Fibroblast of gingiva (primary cell): ENCODE measurements around the gene ESF1.

Source experiments
- DNase-seq: peaks from one replicate; pipeline ENCODE4 v3.0.0-alpha.2; 2011; ENCODE audit warnings: low read depth

Gene ESF1

GRCh38 chr20:13678944-13679343 is 105.8 kb downstream of the ESF1 start:
- no peak for DNase-seq

GRCh38 chr20:13677241-13677640 is 107.5 kb downstream of the ESF1 start:
- no peak for DNase-seq

DNA sequence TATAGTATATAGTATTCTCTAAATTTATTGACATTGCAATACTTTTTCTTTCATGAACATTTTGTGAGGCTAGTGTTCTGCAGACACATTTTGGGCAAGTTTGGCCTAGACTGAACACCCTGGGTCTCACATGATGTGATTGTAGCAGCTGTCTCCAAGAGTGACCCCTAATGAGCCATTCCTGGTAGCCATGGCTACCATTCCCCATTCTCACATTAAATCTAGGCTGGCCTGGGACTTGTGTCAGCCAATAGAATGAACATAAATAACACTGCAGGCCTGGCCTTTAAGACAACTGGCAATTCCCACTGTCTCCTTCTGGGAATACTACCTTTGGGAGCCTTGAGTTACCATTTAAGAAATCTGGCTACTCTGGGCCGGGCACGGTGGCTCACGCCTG is 108.0 kb downstream of the ESF1 start:
- DNase-seq: no peak

DNA sequence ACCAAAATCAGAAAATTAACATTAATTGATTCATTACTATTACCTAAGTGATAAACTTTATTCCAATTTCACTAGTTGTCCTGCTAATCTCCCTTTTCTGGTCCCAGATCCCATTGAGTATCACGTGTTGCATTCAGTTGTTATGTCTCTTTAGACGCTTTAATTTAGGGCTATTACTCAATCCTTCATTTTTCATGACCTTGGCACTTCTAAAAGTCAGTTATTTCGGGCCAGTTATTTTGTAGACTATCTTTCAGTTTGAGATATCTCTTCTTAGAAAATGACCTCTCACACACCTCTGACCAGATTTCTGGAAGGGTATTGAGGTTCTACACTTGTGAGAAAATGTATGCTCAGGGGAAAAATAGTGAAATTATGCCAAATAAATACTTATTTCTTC is 112.0 kb downstream of the ESF1 start:
- DNase-seq: no peak

DNA sequence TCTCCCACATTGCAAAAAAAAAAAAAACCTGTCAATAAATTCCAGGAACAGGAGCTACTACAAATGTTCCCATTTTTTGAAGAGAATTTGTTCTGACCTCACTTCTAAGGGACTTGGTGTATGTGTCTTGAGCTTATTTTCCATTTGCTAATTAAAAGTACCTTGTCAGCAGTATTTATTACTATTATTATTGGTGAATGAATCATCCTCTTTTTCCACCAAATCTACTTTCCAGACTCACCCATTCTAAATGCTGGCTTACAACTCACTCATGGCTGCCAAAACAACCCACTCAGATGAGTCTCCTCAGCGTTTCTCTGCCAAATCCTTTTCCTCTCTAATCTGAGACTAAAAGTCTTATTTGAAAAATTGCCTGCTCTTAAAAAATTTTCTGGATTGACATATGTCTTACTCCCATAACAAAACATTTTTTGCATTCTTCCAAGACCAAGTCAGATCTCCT is 112.8 kb downstream of the ESF1 start:
- peak; percentile 35 for DNase-seq

GRCh38 chr20:13671512-13671911 is 113.2 kb downstream of the ESF1 start:
- no peak for DNase-seq

- no peak for DNase-seq
Observed at GRCh38 chr20:13670160-13670559, 114.6 kb downstream of the ESF1 start.

- DNase-seq: no peak
Observed at GRCh38 chr20:13665709-13666395, 118.9 kb downstream of the ESF1 start.
